K562 (cell line): ENCODE measurements around the gene CCDC88C. TPM values are rescaled to one million over a fixed set of nuclear protein-coding genes. Genes with fewer than 3 reads are reported as not detected.

Experiments
- ATAC-seq: fragments of 200-7000 bp; cut with Tn5 transposase; 3 replicates; pipeline ENCODE4 v1.9.1; 2020; ENCODE audit warnings: moderate library complexity
- BruUV-seq: library from RNA; stranded (reverse); fragments of 400-500 nt; replicated peaks from 2 replicates; lab custom pipeline; 2021; lab: Mats Ljungman, UMichigan
- CTCF ChIA-PET: fragments of 300-600 bp; formaldehyde crosslinking; extraction: SDS; loops from one replicate; lab custom pipeline; 2021; ENCODE audit warnings: low intra/inter-chr PET ratio; lab: Yijun Ruan, JAX
- POLR2A ChIA-PET: fragments of 300-600, 350-650 bp; sonication (Branson Sonifier 250); formaldehyde crosslinking; extraction: SDS; loops from one replicate; lab custom pipeline; 2021; ENCODE audit warnings: antibody characterized with exemption, inconsistent platforms; lab: Yijun Ruan, JAX
- DNase-seq, 4 experiments: peaks; one replicate each; pipeline versions ENCODE4 v3.0.0 to v3.0.0-alpha.2; 2011 to 2018; ENCODE audit warnings: low spot score in 3 of 4, mixed read lengths in 3 of 4; ENCODE audit errors: extremely low read depth in 1 of 4
- FAIRE-seq: peaks from 2 replicates; lab custom pipeline; 2011; peaks lifted over from hg19 to GRCh38; lab: Jason Lieb, UNC
- H2AFZ ChIP-seq: 2 replicates; pipeline ENCODE4 v1.6.0; 2011; ENCODE audit warnings: low read depth, low read length, control low read depth, inconsistent platforms
- H3K27ac ChIP-seq: fragments of 200-600 bp; 3 replicates; pipeline ENCODE4 v1.8.0; 2011; ENCODE audit warnings: low read depth, mild to moderate bottlenecking, control low read depth, inconsistent platforms, low read length, moderate library complexity, mixed read lengths; ENCODE audit errors: extremely low read depth
- H3K27me3 ChIP-seq, 2 experiments: fragments of 300-600 bp in 1 of 2; 2 replicates in 1 of 2; 3 replicates in 1 of 2; pipeline versions ENCODE4 v1.6.0 to v1.8.0; 2011; ENCODE audit warnings: inconsistent platforms in 2 of 2, low read length in 2 of 2, mild to moderate bottlenecking in 1 of 2, mixed read lengths in 1 of 2, moderate library complexity in 1 of 2; ENCODE audit not compliant: control insufficient read depth in 2 of 2, insufficient read depth in 2 of 2
- H3K36me3 ChIP-seq: fragments of 300-600 bp; 3 replicates; pipeline ENCODE4 v1.8.0; 2011; ENCODE audit warnings: mild to moderate bottlenecking, low read length, inconsistent platforms; ENCODE audit not compliant: control insufficient read depth, insufficient read depth
- H3K4me1 ChIP-seq, 2 experiments: fragments of 200-600 bp in 1 of 2; replicated peaks in 1 of 2; 2 replicates in 1 of 2; 3 replicates in 1 of 2; pipeline versions ENCODE4 v1.5.1 to v1.8.0; 2011; ENCODE audit warnings: inconsistent platforms in 2 of 2, low read length in 2 of 2, mild to moderate bottlenecking in 1 of 2, mixed read lengths in 1 of 2, moderate library complexity in 1 of 2; ENCODE audit not compliant: control insufficient read depth in 2 of 2, insufficient read depth in 2 of 2
- H3K4me2 ChIP-seq: 2 replicates; pipeline ENCODE4 v1.6.1; 2011; ENCODE audit warnings: low read length, control low read depth, inconsistent platforms, mixed read lengths; ENCODE audit not compliant: insufficient read depth
- H3K4me3 ChIP-seq: fragments of 200-600 bp; sonication (generic), shearing (Covaris generic); 2 replicates; pipeline ENCODE4 v1.5.1; 2016; ENCODE audit warnings: control low read depth, inconsistent platforms
- H3K79me2 ChIP-seq: fragments of 200-600 bp; 3 replicates; pipeline ENCODE4 v1.8.0; 2011; ENCODE audit warnings: low read length, inconsistent platforms; ENCODE audit not compliant: control insufficient read depth, insufficient read depth
- H3K9ac ChIP-seq, 2 experiments: 2 replicates each; pipeline versions ENCODE4 v1.6.0 to v1.6.1; 2011; ENCODE audit warnings: low read depth in 2 of 2, low read length in 2 of 2, control low read depth in 1 of 2, inconsistent platforms in 1 of 2, mild to moderate bottlenecking in 1 of 2, mixed read lengths in 1 of 2; ENCODE audit not compliant: insufficient read depth in 1 of 2
- H3K9me1 ChIP-seq: one replicate; pipeline ENCODE4 v1.6.0; 2011; ENCODE audit warnings: inconsistent platforms, mild to moderate bottlenecking, low read length, moderate library complexity; ENCODE audit not compliant: control insufficient read depth, insufficient read depth
- H3K9me3 ChIP-seq: replicated peaks from 2 replicates; pipeline ENCODE4 v1.5.1; 2011; ENCODE audit warnings: low read depth, low read length, inconsistent platforms; ENCODE audit not compliant: control insufficient read depth, insufficient read depth
- H4K20me1 ChIP-seq: replicated peaks from 2 replicates; pipeline ENCODE4 v1.6.1; 2011; ENCODE audit warnings: low read length, inconsistent platforms, mixed read lengths; ENCODE audit not compliant: control insufficient read depth, insufficient read depth
- BRD4 ChIP-seq: fragments of 200-600 bp; sonication (generic); IDR thresholded peaks from 2 replicates; pipeline ENCODE4 v1.6.1; 2017; ENCODE audit warnings: inconsistent platforms
- BRF1 ChIP-seq: IDR thresholded peaks from 3 replicates; pipeline ENCODE4 v1.6.1; 2011; ENCODE audit warnings: borderline replicate concordance, mild to moderate bottlenecking; ENCODE audit not compliant: insufficient read length; ENCODE audit errors: extremely low read depth
- CBX2 ChIP-seq: fragments of 200-600 bp; sonication (generic); IDR thresholded peaks from one replicate; pipeline ENCODE4 v1.6.1; 2012; ENCODE audit warnings: mild to moderate bottlenecking, low read length, inconsistent platforms; ENCODE audit not compliant: insufficient read depth, poor library complexity, severe bottlenecking
- CBX8 ChIP-seq: fragments of 200-600 bp; sonication (generic); IDR thresholded peaks from 2 replicates; pipeline ENCODE4 v1.6.1; 2012; ENCODE audit warnings: borderline replicate concordance, mixed run types, low read depth, mild to moderate bottlenecking, moderate library complexity, mixed read lengths, low read length, control low read depth, inconsistent platforms; ENCODE audit not compliant: poor library complexity, severe bottlenecking; ENCODE audit errors: extremely low read depth
- ESRRA ChIP-seq: fragments of 450-650 bp; IDR thresholded peaks from 2 replicates; pipeline ENCODE4 v1.6.1; 2014; ENCODE audit warnings: low read depth, mild to moderate bottlenecking, moderate library complexity, borderline replicate concordance
- FOXK1 ChIP-seq: sonication (generic); formaldehyde crosslinking; IDR thresholded peaks from 2 replicates; pipeline ENCODE4 v1.8.0; 2022; ENCODE audit warnings: missing genetic modification reagents, mild to moderate bottlenecking, borderline replicate concordance
- HDGF ChIP-seq: fragments of 450-650 bp; IDR thresholded peaks from 2 replicates; pipeline ENCODE4 v1.6.1; 2016
- MBD2 ChIP-seq: sonication (generic); IDR thresholded peaks from 2 replicates; pipeline ENCODE4 v1.6.1; 2016; ENCODE audit warnings: low read depth, borderline replicate concordance
- OTX1 ChIP-seq: fragments of 450-650 bp; formaldehyde crosslinking; IDR thresholded peaks from 2 replicates; pipeline ENCODE4 v1.4.0; 2022; ENCODE audit warnings: mild to moderate bottlenecking
- SAP30 ChIP-seq: fragments of 200-600 bp; sonication (generic); IDR thresholded peaks from 2 replicates; pipeline ENCODE4 v1.6.1; 2012; ENCODE audit warnings: borderline replicate concordance, low read depth, mild to moderate bottlenecking, moderate library complexity, low read length, control low read depth, inconsistent platforms; ENCODE audit not compliant: insufficient read depth, poor library complexity, severe bottlenecking
- SRSF1 ChIP-seq: fragments of 200-400 bp; formaldehyde crosslinking; IDR thresholded peaks from 2 replicates; pipeline ENCODE4 v1.6.1; 2017; ENCODE audit warnings: mild to moderate bottlenecking, low read depth, low read length, moderate library complexity
- ZNF224 ChIP-seq: sonication (generic); formaldehyde crosslinking; IDR thresholded peaks from 2 replicates; pipeline ENCODE4 v1.8.0; 2022; ENCODE audit warnings: mild to moderate bottlenecking, missing genetic modification reagents
- WGBS: fragments of 100-300 bp; shearing (Covaris generic); methylation state at CpG from one replicate; pipeline ENCODE4 v1.1.6; 2016; ENCODE audit warnings: low coverage, mixed read lengths; ENCODE audit not compliant: insufficient coverage; ENCODE audit errors: missing lambda C conversion rate; 5-methylcytosine and 5-hydroxymethylcytosine counted together
- in situ Hi-C: fragments of 300-500 bp; cut with MboI; formaldehyde crosslinking; loops from 4 replicates; pipeline ENCODE4 v1.15.0; 2018; ENCODE audit warnings: inconsistent platforms, mixed read lengths
- intact Hi-C: fragments of 100-400 bp; cut with micrococcal nuclease; formaldehyde crosslinking; loops from 2 replicates; pipeline ENCODE4 v1.14.2; 2022
- polyA plus RNA-seq, 8 experiments: library from polyadenylated mRNA; depleted of rRNA in 4 of 8; stranded (reverse) in 5 of 8; unstranded in 3 of 8; fragments of >200 nt; fragmentation: Nextera tagmentation in 2 of 8; fragmentation: Illumina TruSeq in 1 of 8; extraction: Ambion mirVana in 2 of 8; extraction: Trizol in 1 of 8; gene quantifications; 2 replicates each; pipeline versions ENCODE4 v1.2.1 to v1.2.3, GENCODE V29; 2011 to 2014; ENCODE audit warnings: inconsistent platforms in 1 of 8, missing spikeins in 1 of 8
- total RNA-seq, 7 experiments: library from RNA; depleted of rRNA in 6 of 7; stranded (reverse); fragments of >200 nt in 6 of 7; fragmentation: Illumina TruSeq in 2 of 7; extraction: Trizol in 2 of 7; gene quantifications; 2 replicates each; pipeline versions ENCODE4 v1.2.1 to v1.2.3, GENCODE V29; 2011 to 2021; ENCODE audit warnings: low replicate concordance in 1 of 7
- TF ChIP-seq, protein P1 (sequence below): fragments of 450-650 bp; IDR thresholded peaks from 2 replicates; pipeline ENCODE4 v1.6.1; 2016; ENCODE audit warnings: borderline replicate concordance
- TF ChIP-seq, protein P2 (sequence below): fragments of 200-400 bp; formaldehyde crosslinking; IDR thresholded peaks from 2 replicates; pipeline ENCODE4 v1.6.1; 2017; ENCODE audit warnings: mild to moderate bottlenecking, low read depth, low read length, moderate library complexity
- TF ChIP-seq, protein P3 (sequence below): IDR thresholded peaks from 2 replicates; pipeline ENCODE4 v1.6.1; 2011; ENCODE audit not compliant: insufficient read length; ENCODE audit errors: extremely low read depth

The CCDC88C gene
- total and polyA plus RNA-seq, 9 of the 15 experiments (the other 6 are each of a cell fraction or from before 2014, with no cell fraction given) = 0.62 to 22.5 (median 10.7) TPM

DNA sequence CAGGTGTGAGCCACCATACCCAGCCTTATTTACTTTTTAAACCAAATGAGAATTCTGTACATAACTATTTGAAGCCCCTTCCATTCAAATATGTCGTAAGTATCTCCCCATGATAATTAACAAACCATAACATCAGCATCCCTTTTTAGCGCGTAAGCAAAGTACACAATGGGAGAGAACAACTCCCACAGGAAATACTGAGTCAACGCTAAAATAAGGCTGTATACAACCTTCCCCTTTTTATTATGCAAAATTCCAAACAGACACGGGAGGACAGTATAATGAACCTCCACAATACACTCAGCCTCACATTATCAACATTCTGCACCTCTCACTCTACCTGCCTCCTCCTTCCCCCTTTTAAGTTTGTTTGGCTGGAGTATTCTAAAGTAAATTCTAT, 73.5 kb downstream of the CCDC88C start:
- H3K4me1 ChIP-seq = peaks cover 2 to 4% of the 10 kb centered on the region in 2 experiments; a peak in 4 of 5 replicates
- WGBS = 69% methylated on average over 5 of the region's 5 CpGs
- BruUV-seq = no TSS peak
- H3K36me3 ChIP-seq = peaks cover 11% of the 10 kb centered on the region; the same call in 1 of the 3 replicates
- no peaks in the 10 kb centered on the region for H3K27me3 ChIP-seq
- peaks cover 3% of the 10 kb centered on the region for H3K9me1 ChIP-seq
- ChIA-PET CTCF (no interaction called here), POLR2A (no interaction called here)
- no peak overlapping the region for H3K9ac ChIP-seq
- no peak overlapping the region for H3K4me2 ChIP-seq
- FAIRE-seq (no peak), ATAC-seq (no peak), DNase-seq (no peak)
- H3K27ac ChIP-seq = no peak overlapping the region
- no peak for TF ChIP-seq SAP30
- TF ChIP-seq MBD2 = no peak
- no peak for TF ChIP-seq CBX2
- TF ChIP-seq HDGF = no peak
- TF ChIP-seq, protein P1, sequence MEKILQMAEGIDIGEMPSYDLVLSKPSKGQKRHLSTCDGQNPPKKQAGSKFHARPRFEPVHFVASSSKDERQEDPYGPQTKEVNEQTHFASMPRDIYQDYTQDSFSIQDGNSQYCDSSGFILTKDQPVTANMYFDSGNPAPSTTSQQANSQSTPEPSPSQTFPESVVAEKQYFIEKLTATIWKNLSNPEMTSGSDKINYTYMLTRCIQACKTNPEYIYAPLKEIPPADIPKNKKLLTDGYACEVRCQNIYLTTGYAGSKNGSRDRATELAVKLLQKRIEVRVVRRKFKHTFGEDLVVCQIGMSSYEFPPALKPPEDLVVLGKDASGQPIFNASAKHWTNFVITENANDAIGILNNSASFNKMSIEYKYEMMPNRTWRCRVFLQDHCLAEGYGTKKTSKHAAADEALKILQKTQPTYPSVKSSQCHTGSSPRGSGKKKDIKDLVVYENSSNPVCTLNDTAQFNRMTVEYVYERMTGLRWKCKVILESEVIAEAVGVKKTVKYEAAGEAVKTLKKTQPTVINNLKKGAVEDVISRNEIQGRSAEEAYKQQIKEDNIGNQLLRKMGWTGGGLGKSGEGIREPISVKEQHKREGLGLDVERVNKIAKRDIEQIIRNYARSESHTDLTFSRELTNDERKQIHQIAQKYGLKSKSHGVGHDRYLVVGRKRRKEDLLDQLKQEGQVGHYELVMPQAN = no peak
- no peak for TF ChIP-seq FOXK1 (CRISPR knock-in tag)
- TF ChIP-seq OTX1 (CRISPR knock-in tag) = no peak
- TF ChIP-seq, protein P2, sequence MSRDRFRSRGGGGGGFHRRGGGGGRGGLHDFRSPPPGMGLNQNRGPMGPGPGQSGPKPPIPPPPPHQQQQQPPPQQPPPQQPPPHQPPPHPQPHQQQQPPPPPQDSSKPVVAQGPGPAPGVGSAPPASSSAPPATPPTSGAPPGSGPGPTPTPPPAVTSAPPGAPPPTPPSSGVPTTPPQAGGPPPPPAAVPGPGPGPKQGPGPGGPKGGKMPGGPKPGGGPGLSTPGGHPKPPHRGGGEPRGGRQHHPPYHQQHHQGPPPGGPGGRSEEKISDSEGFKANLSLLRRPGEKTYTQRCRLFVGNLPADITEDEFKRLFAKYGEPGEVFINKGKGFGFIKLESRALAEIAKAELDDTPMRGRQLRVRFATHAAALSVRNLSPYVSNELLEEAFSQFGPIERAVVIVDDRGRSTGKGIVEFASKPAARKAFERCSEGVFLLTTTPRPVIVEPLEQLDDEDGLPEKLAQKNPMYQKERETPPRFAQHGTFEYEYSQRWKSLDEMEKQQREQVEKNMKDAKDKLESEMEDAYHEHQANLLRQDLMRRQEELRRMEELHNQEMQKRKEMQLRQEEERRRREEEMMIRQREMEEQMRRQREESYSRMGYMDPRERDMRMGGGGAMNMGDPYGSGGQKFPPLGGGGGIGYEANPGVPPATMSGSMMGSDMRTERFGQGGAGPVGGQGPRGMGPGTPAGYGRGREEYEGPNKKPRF = no peak
- TF ChIP-seq ZNF224 = no peak
- no peak for TF ChIP-seq BRD4
- no peak for TF ChIP-seq BRF1
- TF ChIP-seq, protein P3, sequence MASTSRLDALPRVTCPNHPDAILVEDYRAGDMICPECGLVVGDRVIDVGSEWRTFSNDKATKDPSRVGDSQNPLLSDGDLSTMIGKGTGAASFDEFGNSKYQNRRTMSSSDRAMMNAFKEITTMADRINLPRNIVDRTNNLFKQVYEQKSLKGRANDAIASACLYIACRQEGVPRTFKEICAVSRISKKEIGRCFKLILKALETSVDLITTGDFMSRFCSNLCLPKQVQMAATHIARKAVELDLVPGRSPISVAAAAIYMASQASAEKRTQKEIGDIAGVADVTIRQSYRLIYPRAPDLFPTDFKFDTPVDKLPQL = no peak
- no peak for TF ChIP-seq SRSF1
- no peak for TF ChIP-seq ESRRA
- TF ChIP-seq CBX8 = no peak
- no peaks in the 10 kb centered on the region; the same call in 2 of the 3 replicates for H3K79me2 ChIP-seq
- intact Hi-C loops (no loop called here), in situ Hi-C loops (loop anchor here (5.0 kb wide), 1 partner anchor 83 kb away; no protein-coding TSS in a partner anchor)
- H2AFZ ChIP-seq = no peak overlapping the region
- H3K4me3 ChIP-seq = no peak overlapping the region
- H4K20me1 ChIP-seq = no peaks in the 10 kb centered on the region
- H3K9me3 ChIP-seq = no peaks in the 10 kb centered on the region
